GM19193 (cell line): Measurements from ENCODE around the gene KLHL3.

ENCODE experiments used
- POLR2A ChIP-seq: IDR thresholded peaks from 4 replicates; pipeline ENCODE4 v1.6.1; 2011; ENCODE audit not compliant: insufficient read depth, insufficient read length; ENCODE audit errors: extremely low read depth

Gene KLHL3

DNA sequence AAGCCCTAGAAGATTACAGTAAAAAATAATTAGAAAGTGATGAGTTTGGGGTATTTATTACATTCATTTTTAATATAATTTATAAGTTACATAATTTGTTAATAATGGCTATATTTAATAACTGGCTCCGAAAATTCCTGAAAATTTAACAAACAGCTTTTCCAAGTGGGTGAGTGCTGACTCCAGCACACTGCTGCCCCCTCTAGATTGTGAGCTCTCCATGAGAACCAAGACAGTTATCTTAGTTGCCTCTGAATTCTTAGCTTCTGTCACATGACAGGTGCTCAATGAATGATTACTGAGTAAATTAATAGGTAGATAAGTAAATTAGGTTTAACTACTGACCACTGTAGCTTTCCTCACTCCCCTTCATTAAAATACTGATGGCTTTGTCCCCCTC, 7.8 kb downstream of the KLHL3 start:
- TF ChIP-seq POLR2A, result no peak

DNA sequence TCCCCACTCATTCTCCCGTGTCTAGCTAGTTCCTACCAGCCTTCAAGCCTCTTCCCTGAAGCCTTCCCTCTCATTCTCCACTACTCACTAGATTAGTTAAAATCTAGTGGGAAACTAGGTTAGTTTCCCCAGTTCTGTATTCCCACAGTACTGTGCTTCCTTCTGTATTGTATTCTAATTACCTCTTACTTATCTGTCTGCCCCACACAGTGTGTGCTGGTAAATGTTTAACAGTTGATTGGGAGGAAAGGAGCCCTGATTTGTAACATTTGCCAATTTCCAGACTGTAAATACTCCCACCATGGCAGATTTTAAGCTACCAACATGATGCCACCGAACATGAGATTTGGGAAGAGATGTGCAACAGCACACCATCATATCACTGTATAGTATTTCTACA, 8.3 kb downstream of the KLHL3 start:
- TF ChIP-seq POLR2A, result no peak

GRCh38 chr5:137724251-137724650, 11.6 kb downstream of the KLHL3 start:
- no peak for TF ChIP-seq POLR2A

GRCh38 chr5:137718611-137719010, 17.3 kb downstream of the KLHL3 start:
- no peak for TF ChIP-seq POLR2A

- no peak for TF ChIP-seq POLR2A
These were observed 19.6 kb downstream of the KLHL3 start for GRCh38 chr5:137716337-137716736.

- no peak for TF ChIP-seq POLR2A
These were observed 20.4 kb downstream of the KLHL3 start for GRCh38 chr5:137715456-137715855.

GRCh38 chr5:137714946-137715345, 20.9 kb downstream of the KLHL3 start:
- TF ChIP-seq POLR2A, result no peak

- no peak for TF ChIP-seq POLR2A
These were observed 21.4 kb downstream of the KLHL3 start for GRCh38 chr5:137714494-137714893.

DNA sequence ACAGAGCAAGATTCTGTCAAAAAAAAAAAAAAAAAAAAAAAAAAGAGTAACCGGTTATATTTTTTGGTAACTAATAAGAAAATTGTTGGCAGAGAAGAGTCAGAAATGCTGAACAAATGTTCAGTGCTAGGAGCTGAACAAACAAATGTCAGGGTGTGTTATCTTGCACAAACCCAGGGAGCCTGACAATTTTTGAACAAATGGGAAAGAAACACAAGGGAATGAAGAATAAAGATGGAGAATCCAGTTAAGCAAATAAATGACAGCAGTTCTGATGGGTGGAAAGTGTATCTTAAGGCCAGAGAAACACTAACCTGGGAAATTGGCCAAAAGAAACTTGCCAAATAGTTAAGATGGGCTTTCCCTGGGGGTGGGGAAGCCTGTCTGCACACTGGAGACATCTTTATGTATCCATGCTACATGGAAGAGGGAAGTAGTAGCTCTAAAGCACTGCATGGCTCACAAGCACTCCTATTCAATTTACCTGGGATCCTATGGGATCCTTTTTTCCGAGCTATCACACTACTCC, 23.7 kb downstream of the KLHL3 start:
- no peak for TF ChIP-seq POLR2A

GRCh38 chr5:137710086-137710485, 25.8 kb downstream of the KLHL3 start:
- no peak for TF ChIP-seq POLR2A

- no peak for TF ChIP-seq POLR2A
These were observed 26.9 kb downstream of the KLHL3 start for GRCh38 chr5:137708796-137709559.

DNA sequence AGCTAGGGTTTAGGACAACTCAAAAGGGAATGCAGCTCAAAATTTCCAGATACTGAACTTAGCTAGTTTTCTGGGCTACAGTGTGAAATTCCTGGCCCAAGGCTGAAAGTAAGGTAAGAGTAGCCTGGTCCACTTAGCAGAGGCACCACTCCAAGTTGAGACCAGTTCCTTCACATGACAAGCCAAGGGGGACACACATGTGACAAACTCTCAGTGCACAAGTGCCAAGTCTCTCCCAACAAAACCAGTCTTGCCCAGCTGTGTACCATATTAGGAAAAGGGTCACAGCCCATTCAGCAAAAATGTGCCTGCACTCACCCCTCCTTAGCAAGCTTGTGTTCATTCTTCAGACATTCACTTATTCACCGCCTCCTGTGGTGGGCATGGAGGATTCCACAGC, 27.8 kb downstream of the KLHL3 start:
- TF ChIP-seq POLR2A, result no peak

GRCh38 chr5:137706841-137707240, 29.0 kb downstream of the KLHL3 start:
- TF ChIP-seq POLR2A, result no peak

- TF ChIP-seq POLR2A, result no peak
These were observed 30.8 kb downstream of the KLHL3 start for GRCh38 chr5:137705106-137705505.

DNA sequence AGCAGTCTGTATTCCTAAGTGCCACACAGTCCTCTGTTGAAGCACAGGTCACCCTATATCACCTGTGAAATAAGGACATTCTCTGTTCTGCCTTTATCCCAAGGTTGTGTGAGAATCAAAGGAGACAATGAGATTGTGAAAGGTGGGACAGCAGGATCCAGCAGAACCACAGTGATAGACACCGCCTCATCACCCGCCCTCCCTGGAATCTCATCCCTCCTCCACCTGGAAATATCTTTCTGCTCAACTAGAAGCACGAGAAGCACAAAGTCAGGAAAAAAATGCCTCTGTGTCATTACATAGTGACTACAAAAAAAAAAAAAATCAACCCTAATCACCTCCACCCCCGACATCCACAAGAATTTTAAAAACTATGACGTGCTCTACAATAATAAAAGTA, 32.3 kb downstream of the KLHL3 start:
- TF ChIP-seq POLR2A, result no peak

- TF ChIP-seq POLR2A, result no peak
These were observed 35.6 kb downstream of the KLHL3 start for GRCh38 chr5:137700282-137700680.
